HG03520 (cell line): ENCODE measurements around the gene MAML1.
A peak's percentile ranks its signal among the peaks of the same experiment; 100 is the strongest.

Source experiments
- ATAC-seq: cut with Tn5 transposase; IDR thresholded peaks from one replicate; pipeline ENCODE4 v1.9.1; 2021; ENCODE audit warnings: mild to moderate bottlenecking, moderate library complexity; ENCODE audit not compliant: unreplicated experiment

The MAML1 gene

DNA sequence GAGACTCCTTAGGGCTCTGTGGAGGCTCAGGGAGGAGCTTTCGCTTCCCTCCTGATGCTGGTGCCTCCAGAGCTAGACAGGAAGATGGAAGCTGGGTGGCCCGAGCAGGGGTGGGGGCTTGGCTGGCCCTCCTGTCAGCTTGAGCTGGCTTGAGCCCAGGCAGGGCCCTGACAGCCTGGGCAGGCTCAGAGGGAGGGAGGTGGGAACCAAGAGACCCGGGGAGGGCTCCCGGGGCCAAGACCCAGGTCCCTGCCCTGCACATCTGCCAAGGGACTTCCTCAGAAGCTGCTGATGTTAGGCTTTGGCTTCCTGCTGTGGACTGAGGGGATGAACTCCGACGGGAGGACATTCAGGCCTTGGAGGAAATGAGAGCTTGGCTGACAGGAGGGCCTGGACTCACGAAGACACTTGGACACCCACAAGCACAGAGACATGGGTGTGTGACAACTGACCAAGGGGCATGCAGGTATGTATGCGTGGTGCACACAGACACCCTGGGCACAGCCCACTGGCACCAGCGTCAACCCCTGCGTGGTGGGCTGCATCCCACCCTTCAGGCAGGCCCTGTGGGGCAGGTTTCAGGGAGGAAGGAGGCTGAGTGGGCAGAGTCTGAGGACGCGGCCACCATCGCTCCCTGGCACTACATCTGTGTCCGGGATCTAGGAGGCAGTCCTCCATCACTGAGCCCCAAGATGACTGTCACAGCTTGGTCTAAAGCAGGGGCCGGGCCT is 59.4 kb downstream of the MAML1 start:
- no peak for ATAC-seq

DNA sequence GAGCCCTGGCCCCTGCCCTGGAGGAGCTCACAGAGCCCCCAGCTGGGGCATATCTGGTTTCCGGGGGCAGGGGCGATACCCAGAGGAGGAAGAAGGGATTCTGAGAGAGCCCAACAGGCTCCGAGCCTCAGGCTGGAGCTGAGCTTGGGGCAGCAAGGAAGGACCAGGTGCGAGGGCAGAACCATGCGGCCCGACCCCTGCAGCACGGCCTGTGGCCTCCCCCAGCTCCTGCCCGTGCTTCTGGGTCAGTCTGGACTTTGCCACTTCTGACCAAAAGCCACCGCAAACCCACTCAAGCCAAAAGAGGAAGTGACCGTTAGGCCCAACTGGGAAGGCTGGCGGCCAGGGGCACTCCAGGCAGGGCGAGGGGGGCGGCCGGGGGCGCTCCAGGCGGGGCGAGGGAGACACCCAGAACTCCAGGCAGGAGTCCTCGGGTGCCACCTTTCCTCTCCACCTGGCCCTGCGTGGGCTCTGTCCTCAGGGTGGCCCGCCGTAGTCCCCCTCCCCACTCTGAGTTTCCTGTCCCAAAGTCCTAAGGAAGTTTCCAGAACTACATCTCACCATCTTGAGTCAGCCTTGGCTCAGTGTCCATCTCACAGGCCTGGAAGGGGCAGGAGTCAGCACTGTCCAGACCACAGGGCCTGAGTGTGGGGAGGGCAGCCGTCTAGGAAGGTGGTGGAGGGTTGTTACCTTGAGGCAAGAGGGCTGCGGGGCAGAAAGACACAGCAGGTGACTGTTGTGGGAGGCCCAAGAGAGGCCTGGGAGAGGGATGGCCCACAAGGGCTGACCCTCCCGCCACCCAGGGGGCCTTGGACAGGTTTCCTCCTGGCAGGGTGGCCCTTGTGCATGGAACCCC is 60.2 kb downstream of the MAML1 start:
- no peak for ATAC-seq

DNA sequence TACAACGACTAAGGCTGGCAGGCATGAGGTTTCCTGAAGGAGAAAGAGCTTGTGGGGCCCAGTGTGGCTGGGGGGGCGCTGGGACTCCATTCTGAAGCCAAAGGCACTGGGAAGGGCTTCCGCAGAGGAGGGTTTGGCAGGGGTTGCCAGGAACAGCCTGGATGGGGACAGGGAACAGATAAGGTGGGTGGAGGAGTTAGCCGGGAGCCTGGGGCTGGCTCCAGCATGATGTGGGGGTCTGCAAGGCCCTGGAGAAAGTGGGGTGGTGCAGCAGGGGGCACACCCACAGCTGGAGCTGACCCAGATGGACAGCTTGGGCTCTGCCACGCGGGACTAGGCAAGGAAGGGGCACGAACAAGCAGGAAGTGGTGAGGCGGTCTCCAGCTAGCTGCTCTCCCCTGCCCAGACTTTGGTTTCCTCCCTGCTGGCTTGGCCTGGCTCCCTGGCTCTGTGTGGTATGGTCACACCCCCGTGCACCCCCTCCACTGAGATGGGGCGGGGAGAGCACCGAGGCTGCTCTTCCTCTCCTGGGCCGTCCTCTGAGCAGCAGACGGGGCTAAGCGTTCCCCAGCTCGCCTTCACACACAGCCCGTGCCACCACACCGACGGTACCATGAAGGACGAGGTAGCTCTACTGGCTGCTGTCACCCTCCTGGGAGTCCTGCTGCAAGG is 61.0 kb downstream of the MAML1 start, which contains the start of gene LTC4S:
TSS of gene LTC4S (plus strand) at position 519 of the 672 bp plus-strand sequence. CDS start at position 614, 95 bp downstream.
- ATAC-seq = no peak

DNA sequence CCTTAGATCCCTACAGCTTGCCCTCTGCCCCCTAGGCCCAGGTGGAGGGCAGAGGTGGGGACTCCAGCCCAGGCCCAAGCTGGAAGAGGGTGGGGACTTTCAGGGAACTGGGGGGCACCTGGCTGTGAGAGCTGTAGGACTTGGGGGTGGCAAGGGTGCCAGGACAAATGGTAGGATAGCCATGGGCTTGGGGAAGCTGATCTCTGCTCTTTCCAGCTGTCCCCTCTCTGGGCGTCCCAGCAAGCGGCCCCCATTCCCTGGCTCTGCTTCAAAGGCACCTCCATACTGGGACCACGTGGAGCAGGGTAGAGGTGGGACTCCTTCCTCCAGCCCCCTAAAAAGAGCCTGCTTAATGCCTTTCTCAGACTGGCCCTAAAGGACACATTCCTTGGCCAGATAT is 61.5 kb downstream of the MAML1 start:
- no peak for ATAC-seq

DNA sequence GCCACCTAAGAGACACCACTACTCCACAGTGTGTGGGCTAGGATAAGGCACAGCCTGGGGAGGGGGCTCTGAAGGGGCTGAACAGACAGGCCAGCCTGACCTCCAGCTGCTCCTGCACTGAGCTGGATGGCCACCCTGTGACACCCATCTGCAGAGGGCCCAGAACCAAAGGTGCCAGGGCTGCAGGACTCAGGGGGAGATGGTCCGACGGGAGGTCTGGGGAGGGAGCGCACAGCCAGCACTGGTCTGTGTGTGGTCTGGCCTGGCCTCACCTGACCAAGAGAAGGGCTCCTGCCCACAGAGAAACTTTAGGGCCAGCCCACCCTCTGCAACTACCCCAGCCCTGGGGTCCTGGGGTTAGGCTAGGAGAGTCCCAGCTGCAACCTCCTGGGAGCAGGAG is 62.0 kb downstream of the MAML1 start:
- ATAC-seq = no peak

DNA sequence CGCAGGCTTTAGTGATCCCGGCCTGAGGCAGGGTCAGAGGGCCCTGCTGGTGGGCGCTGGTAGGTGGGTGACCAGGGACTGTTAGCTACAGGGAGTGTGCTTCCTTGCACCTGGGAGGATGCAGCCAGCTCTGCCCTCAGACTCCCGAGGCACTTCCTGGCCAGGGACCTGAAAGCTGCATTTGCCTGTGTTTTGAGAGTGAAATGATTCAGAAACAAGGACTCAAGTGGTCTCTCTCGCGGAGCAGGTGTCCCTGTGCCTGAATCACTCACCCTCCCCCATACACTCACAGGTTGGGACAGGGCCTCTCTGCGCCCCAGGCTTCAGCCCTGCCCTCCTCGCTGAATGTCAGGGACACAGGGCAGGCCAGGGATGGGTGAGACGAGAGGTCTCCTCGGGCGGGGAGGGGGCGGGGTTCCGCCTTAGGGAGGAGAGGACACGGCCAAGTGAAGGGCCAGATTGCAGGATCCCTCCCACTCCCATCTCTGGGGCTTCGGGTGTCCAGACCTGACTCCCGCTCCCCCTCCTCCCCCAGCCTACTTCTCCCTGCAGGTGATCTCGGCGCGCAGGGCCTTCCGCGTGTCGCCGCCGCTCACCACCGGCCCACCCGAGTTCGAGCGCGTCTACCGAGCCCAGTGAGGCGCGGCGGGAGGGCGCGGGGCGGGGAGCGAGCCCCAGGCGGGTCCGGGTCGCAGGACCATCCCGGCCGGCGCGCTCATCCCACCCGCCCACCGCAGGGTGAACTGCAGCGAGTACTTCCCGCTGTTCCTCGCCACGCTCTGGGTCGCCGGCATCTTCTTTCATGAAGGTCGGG is 62.6 kb downstream of the MAML1 start:
- ATAC-seq = no peak

DNA sequence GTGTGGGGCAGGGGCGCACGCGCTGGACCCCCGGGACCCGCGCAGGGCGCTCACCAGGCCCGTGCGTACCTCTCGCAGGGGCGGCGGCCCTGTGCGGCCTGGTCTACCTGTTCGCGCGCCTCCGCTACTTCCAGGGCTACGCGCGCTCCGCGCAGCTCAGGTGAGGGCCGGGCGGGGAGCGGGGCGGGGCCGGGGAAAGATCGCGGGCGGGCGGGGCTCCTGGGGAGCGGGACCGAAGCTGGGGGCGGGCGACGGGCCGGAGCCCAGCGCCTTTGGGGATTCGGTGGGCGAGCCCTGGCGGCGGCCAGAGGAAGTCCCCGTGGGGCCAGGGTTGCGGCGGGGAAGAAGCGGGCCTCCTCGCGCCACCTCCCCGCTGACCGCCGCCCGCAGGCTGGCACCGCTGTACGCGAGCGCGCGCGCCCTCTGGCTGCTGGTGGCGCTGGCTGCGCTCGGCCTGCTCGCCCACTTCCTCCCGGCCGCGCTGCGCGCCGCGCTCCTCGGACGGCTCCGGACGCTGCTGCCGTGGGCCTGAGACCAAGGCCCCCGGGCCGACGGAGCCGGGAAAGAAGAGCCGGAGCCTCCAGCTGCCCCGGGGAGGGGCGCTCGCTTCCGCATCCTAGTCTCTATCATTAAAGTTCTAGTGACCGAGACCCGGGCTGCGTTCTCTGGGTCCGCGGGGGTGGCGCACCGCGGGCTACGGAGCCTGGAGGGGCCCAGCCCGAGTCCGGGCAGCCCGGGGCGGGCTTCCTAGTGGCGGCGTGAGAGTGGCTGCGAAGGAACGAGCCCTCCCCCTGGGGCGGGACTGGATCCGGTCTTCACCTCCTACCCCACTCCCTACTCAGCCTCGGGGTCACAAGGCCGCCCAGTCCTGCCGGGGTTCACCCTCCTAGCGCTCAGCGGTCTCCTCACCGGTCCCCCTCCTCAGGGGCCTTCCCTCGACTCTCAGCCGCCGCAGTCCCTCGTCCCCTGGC is 63.5 kb downstream of the MAML1 start:
- peak; percentile 64 for ATAC-seq

DNA sequence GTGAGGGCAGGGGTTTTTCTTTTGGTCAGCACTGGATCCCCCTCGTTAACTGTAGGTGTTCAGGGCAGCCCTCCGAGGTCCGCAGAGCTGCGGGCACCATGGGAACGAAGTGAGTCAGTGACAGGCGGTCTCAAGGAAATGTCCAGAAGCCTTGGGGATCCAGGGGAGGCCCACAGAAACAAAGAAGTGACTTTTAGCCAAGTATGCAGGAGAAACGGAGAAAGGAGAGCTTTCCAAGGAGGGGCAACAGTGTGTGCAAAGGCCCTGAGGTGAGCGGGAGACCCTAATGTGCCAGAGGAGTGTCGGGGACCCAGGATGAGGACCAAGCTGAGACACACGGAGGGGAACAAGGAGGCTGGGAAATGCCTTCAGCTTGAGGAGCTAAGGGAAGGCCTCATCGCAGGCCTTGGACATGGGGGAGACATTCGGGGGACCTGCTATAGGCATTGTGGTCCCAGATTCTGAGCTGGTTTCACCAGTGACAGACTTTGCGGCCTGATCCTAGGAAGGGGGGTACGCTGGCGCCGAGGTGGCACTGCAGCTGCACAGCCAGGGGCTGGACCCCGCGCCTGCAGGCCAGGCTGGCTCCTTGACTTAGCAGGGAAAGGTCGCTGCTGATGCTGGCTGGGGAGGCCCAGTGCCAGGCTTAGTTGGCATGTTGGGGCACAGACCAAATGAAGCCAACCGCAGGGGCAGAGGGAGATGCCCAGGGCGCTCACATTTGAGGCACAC is 64.4 kb downstream of the MAML1 start:
- no peak for ATAC-seq

DNA sequence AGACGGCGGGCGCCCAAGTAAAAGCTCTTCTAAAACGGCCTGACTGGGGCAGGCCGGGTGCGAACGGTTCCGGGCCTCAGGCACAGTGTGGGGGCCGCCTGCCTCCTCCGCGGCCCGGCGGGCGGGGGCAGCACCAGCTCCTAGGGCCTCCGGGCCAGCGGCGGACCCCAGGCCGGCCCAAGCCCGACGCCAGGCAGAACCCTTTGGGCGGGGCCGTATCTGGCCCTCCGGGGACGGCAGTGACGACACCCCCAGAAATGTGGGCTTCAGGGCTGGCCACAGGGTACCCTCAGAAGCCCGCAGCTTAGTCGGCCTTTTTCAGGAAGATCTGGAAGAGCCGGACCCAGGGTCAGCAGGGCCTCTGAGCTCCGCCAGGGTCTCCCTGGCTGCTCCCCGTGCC is 65.1 kb downstream of the MAML1 start:
- no peak for ATAC-seq

DNA sequence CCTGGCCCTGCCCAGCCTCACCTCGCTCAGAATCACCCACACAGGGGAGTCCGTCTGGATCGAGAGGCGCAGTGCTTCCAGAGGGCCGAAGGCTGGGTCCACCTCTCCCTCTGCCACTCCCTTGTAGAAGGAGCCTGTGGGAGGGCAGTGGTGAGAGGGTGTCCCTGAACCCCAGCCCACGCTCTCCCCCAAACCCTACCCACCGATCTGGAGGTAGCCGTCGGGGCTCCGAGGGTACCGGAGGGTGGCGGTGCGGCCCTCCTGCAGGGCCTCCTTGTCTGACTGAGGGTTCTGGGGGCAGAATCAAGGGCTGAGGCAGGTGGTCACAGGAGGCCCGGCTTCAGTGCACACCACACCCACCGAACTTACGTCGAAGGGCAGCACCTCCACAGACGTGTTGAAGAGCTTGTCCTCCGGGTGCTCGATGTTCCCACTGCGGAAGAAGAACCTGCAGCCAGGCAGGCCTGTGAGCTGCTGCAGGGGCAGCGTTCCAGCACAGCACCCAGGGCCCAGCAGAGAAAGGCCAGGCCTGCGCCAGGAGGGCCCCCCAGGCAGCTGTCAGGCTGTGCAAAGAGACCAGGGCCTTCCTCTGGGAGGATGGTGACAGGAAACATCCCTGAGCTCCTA is 65.6 kb downstream of the MAML1 start:
- no peak for ATAC-seq

DNA sequence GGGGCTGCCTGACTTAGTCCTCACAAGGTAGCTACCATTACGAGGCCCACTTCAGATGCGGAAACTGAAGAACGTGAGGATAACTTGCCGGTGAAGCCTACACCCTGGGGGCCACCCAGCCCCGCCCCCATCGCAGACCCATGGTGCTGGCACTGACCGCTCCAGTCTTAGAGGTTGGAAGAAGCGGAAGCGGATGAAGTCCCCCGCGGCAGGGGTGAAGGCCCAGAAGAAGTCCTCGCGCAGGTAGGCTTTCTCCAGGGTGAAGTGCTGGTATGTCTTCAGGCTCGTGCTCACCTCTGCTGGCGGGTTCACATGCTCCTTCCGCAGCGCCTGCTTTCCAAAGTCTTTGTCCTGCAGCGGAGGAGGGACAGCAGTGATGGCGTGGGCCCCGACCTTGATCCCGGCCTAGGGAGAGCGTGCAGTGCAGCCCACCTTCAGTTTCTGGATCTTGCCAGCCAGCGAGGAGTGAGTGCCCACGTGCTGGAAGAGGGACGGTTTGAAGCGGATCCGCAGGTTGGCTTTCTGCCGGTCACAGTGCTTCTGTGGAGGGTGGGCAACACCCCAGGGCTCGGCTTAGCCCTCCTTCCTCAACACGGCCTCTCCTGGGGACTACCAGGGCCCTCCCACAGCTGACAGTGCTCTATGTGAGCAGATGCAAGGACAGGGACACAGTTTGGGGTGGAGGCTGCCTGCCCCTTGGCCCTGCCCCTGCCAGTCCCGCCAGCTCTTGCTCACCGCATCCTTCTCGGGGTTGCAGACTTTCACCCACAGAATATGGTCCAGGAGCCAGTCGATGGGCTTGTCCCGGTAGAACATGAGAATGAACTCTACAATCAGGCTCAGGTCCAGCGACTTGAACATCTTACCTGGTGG is 66.4 kb downstream of the MAML1 start:
- ATAC-seq = no peak

DNA sequence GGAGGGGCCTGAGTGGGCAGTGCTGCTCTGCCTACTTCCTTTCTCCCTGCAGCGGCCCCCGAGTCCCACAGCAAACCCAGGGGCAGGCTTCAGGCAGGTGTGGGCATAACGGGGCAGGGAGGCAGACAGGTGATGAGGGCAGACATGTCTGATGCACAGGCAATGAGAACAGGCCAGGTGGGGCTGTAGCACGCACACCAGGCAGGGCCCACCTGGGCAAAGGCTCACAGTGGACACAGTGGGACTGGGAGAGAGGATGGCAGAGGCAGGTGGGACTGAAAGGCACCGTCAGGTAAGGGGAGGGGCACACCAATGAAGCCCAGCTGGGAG is 67.0 kb downstream of the MAML1 start:
- ATAC-seq = no peak

DNA sequence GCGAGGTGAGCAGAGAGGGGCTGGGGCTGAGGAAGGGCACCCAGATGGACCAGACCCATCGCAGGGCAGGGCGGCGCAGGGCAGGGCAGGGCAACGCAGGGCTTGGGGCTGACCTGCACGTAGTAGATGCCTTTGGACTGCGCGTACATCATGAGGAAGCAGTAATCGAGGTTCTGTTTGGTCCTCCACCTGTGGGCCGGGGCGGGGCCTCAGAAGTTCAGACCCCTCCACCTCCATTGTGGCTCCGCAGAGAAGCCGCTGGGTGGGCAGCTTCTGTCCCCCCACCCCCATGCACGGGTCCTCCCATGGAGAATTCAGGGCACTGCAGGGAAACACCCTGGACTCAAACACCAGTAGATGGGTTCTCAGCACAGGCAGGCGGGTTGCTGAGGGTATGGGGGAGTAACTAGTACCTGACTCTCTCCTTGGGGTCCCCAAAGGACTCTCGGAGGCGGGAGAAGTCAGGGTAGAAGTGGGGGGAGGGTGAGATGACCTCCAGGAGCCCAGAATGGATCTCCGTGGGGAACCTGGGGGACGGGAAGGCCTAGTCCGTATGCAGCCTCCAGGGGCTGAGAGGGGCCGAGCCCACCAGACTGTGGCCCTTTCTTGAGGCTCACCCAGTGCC is 67.6 kb downstream of the MAML1 start:
- ATAC-seq = no peak

DNA sequence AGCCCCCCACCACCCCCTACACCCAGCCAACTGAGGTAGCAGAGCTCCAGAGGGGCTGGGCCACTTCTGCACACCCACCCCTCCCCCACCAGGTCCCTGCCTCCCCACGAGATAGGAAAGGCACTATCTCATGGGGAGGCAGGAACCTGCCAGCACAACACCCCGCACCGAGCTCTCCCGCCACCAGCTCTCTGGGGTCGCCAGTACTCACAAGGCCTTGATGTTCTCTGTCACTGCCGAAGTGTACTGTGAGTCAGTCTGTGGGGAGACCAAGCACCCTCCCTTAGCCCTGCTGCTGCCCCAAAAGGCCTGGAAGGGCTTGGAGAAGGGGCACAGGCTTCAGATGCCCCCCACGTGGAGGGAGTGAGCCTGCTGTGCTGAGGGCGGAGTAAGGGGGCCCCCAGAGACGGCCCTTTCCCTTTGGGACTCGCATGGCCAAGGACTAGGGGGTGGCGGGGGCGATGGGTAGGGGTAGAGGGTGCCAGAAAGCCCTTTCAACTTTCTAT is 68.1 kb downstream of the MAML1 start:
- ATAC-seq = no peak

DNA sequence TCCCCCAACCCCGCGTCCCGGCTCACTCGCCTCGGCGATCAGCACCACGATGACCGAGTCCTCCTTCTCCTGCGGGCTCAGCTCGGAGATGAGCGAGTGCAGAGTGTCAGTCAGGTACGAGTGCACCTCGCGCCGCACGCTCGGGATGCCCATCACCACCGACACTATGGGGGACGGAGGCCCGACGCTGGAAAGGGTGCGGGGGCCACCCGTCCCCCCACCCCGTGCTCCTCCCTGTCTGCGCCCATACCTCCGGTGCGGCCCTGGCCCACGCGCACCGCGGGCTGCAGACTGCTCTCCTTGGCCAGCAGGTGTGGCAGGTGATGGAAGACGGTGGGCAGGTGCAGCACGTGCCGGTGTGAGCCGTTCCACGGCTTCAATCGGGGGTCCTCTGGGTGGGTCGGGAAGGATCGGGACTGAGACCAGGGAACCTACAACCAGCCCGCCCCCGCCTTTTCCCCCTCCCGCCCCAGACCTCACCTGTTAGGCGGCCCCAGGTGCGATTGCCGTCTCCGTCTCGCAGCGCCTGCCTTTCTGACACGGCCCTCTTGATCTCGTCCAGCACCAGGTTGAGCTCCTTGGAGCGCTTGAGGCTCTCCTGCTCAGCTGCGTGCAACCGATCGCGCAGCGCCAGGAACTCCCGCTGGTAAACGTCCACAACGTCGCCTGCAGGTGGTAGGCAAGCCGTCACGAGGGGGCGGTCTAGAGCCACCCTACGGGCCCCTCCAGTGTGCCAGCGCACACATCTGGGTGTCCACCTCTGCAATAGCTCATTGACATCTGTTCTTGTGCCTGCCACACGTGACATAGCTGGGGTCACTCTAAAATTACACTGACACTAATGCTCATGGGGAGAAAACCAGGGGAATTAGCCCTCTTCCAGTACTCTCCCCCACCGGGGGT is 68.9 kb downstream of the MAML1 start:
- ATAC-seq = no peak
